Fibroblast of pulmonary artery (primary cell): ENCODE measurements around the gene SPATA25.
"Not testable (repeated sequence)": the region's sequence is repeated elsewhere in the genome, so short reads cannot be mapped to it uniquely, and the experiment has no call there.

Source experiments
- DNase-seq: peaks from one replicate; pipeline ENCODE4 v3.0.0-alpha.2; 2010; ENCODE audit warnings: low read depth
- H3K4me3 ChIP-seq: replicated peaks from 2 replicates; pipeline ENCODE4 v1.5.1; 2011; ENCODE audit warnings: low read depth, mild to moderate bottlenecking, control low read depth, low read length, moderate library complexity
- CTCF ChIP-seq: IDR thresholded peaks from 2 replicates; pipeline ENCODE4 v1.5.1; 2011; ENCODE audit warnings: mild to moderate bottlenecking, control low read depth, low read length, inconsistent platforms; ENCODE audit errors: missing control alignments

Gene SPATA25

GRCh38 chr20:45907219-45907948 lies 20.0 kb upstream of the SPATA25 start:
- no peak for TF ChIP-seq CTCF
- no peak for DNase-seq
- H3K4me3 ChIP-seq, result no peak overlapping the region

- DNase-seq, result peak; percentile 57
- TF ChIP-seq CTCF, result no peak
- H3K4me3 ChIP-seq, result no peak overlapping the region
Measured at GRCh38 chr20:45905505-45906079, 18.2 kb upstream of the SPATA25 start.

GRCh38 chr20:45904583-45905504 lies 17.4 kb upstream of the SPATA25 start:
- no peak for DNase-seq
- no peak overlapping the region for H3K4me3 ChIP-seq
- TF ChIP-seq CTCF, result no peak

GRCh38 chr20:45902199-45902701 lies 14.8 kb upstream of the SPATA25 start:
- DNase-seq, result no peak
- H3K4me3 ChIP-seq, result no peak overlapping the region
- no peak for TF ChIP-seq CTCF

- DNase-seq, H3K4me3 ChIP-seq: not testable (repeated sequence)
Measured at GRCh38 chr20:45901332-45901731, 13.9 kb upstream of the SPATA25 start.

DNA sequence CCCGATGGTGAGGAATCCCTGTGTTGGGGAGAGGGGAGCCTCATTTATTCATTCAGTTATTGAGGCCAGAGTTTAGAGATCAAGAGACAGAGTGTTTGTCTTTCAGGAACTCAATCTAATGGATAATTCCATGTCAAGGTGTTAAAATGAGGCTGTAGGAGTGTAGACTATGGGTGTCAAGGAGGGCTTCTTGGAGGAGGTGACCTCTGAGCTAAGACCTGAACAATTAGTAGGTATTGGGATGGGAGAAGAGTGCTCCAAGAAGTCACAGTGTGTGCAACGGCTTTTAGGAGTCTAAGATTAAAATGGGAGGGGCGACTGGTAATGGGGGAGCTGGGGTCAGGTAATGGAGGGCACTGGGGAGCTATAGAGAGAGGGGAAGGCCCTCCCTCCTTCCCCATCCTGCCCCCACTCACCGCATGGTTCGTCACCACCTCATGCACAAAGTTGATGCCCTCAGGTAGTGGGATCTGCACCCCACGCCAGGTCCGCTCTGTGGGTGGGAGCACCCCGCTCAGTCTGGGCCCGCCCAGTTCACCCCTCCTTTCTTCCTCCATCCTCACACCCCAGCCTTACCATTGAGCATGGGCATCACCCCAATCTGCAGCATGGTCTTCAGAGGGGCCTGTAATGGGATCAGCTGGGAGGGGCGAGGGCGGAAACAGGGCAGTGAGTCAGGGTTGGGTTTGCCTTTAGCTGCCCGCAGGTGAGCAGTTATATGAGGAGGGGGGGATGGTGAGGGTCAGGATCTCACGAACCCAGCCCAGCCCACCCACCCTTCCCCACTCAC lies 11.8 kb upstream of the SPATA25 start:
- no peak for TF ChIP-seq CTCF
- H3K4me3 ChIP-seq, result no peak overlapping the region
- DNase-seq, result no peak
